H9 (cell line): Measurements from ENCODE around the gene ABCA1. TPM values are rescaled to one million over a fixed set of nuclear protein-coding genes. Genes with fewer than 3 reads are reported as not detected.

Source experiments
- DNase-seq: peaks from one replicate; pipeline ENCODE4 v3.0.0-alpha.2; 2017
- H2AFZ ChIP-seq: one replicate; pipeline ENCODE4 v1.6.1; 2013; ENCODE audit warnings: mild to moderate bottlenecking, low read length, control low read depth, moderate library complexity
- H2AK5ac ChIP-seq: 2 replicates; pipeline ENCODE4 v1.6.1; 2013; ENCODE audit warnings: low read length, control low read depth, mixed read lengths; ENCODE audit not compliant: insufficient read length
- H2BK120ac ChIP-seq: one replicate; pipeline ENCODE4 v1.6.1; 2013; ENCODE audit warnings: low read depth, mild to moderate bottlenecking, low read length, control low read depth, inconsistent platforms; ENCODE audit not compliant: poor library complexity, severe bottlenecking
- H2BK12ac ChIP-seq: 2 replicates; pipeline ENCODE4 v1.6.1; 2013; ENCODE audit warnings: low read length, control low read depth, mixed read lengths, low read depth; ENCODE audit not compliant: insufficient read length
- H2BK15ac ChIP-seq: 2 replicates; pipeline ENCODE4 v1.6.1; 2013; ENCODE audit warnings: low read depth, low read length, control low read depth
- H2BK20ac ChIP-seq: one replicate; pipeline ENCODE4 v1.6.1; 2013; ENCODE audit warnings: low read depth, mild to moderate bottlenecking, low read length, control low read depth, inconsistent platforms; ENCODE audit not compliant: poor library complexity, severe bottlenecking
- H2BK5ac ChIP-seq: 2 replicates; pipeline ENCODE4 v1.6.1; 2013; ENCODE audit warnings: low read length, control low read depth, mixed read lengths; ENCODE audit not compliant: insufficient read length
- H3K14ac ChIP-seq: 2 replicates; pipeline ENCODE4 v1.6.1; 2013; ENCODE audit warnings: low read length, control low read depth; ENCODE audit not compliant: insufficient read depth
- H3K18ac ChIP-seq: 2 replicates; pipeline ENCODE4 v1.6.1; 2013; ENCODE audit warnings: low read depth, mild to moderate bottlenecking, mixed read lengths, low read length, control low read depth; ENCODE audit not compliant: insufficient read length
- H3K23ac ChIP-seq: 2 replicates; pipeline ENCODE4 v1.6.1; 2013; ENCODE audit warnings: low read length, control low read depth, mixed read lengths, low read depth; ENCODE audit not compliant: insufficient read length
- H3K23me2 ChIP-seq: 2 replicates; pipeline ENCODE4 v1.6.1; 2013; ENCODE audit warnings: low read depth, mild to moderate bottlenecking, mixed read lengths, low read length, control low read depth; ENCODE audit not compliant: insufficient read length, poor library complexity, severe bottlenecking
- H3K27ac ChIP-seq: 2 replicates; pipeline ENCODE4 v1.5.1; 2013; ENCODE audit warnings: low read length, control low read depth, mixed read lengths, low read depth; ENCODE audit not compliant: insufficient read length
- H3K27me3 ChIP-seq: 2 replicates; pipeline ENCODE4 v1.6.1; 2013; ENCODE audit warnings: low read length, control low read depth, inconsistent platforms; ENCODE audit not compliant: insufficient read depth
- H3K4ac ChIP-seq: 2 replicates; pipeline ENCODE4 v1.6.1; 2013; ENCODE audit warnings: low read depth, mild to moderate bottlenecking, control low read depth, inconsistent platforms, low read length, moderate library complexity
- H3K4me1 ChIP-seq: 2 replicates; pipeline ENCODE4 v1.6.1; 2013; ENCODE audit warnings: low read length, control low read depth, inconsistent platforms; ENCODE audit not compliant: insufficient read depth
- H3K4me2 ChIP-seq: 2 replicates; pipeline ENCODE4 v1.6.1; 2013; ENCODE audit warnings: low read length, control low read depth, mixed read lengths; ENCODE audit not compliant: insufficient read length, insufficient read depth
- H3K56ac ChIP-seq: 2 replicates; pipeline ENCODE4 v1.6.1; 2013; ENCODE audit warnings: low read depth, mild to moderate bottlenecking, mixed read lengths, low read length, control low read depth; ENCODE audit not compliant: insufficient read length
- H3K79me1 ChIP-seq: 2 replicates; pipeline ENCODE4 v1.6.1; 2013; ENCODE audit warnings: low read depth, mild to moderate bottlenecking, moderate library complexity, low read length, control low read depth, inconsistent platforms; ENCODE audit not compliant: insufficient read depth, poor library complexity, severe bottlenecking
- H3K79me2 ChIP-seq: 2 replicates; pipeline ENCODE4 v1.6.1; 2013; ENCODE audit warnings: low read length, control low read depth, inconsistent platforms; ENCODE audit not compliant: insufficient read depth
- H3K9ac ChIP-seq: 2 replicates; pipeline ENCODE4 v1.6.1; 2013; ENCODE audit warnings: low read length, control low read depth, mixed read lengths; ENCODE audit not compliant: insufficient read length; ENCODE audit errors: extremely low read depth
- H3K9me3 ChIP-seq: one replicate; pipeline ENCODE4 v1.6.1; 2013; ENCODE audit warnings: low read depth, low read length, inconsistent platforms; ENCODE audit not compliant: control insufficient read depth
- H3T11ph ChIP-seq: one replicate; pipeline ENCODE4 v1.6.1; 2013; ENCODE audit warnings: mild to moderate bottlenecking, low read length, control low read depth, inconsistent platforms
- H4K20me1 ChIP-seq: one replicate; pipeline ENCODE4 v1.6.1; 2013; ENCODE audit not compliant: control insufficient read depth, insufficient read length, insufficient read depth
- H4K5ac ChIP-seq: 2 replicates; pipeline ENCODE4 v1.6.1; 2013; ENCODE audit warnings: low read depth, mild to moderate bottlenecking, mixed read lengths, low read length, control low read depth; ENCODE audit not compliant: insufficient read length
- H4K8ac ChIP-seq: replicated peaks from 2 replicates; pipeline ENCODE4 v1.6.1; 2013; ENCODE audit warnings: low read length, control low read depth, mixed read lengths, low read depth; ENCODE audit not compliant: insufficient read length
- H4K91ac ChIP-seq: 2 replicates; pipeline ENCODE4 v1.6.1; 2013; ENCODE audit warnings: low read depth, mild to moderate bottlenecking, moderate library complexity, mixed read lengths, low read length, control low read depth; ENCODE audit not compliant: insufficient read length
- H3K27ac Mint-ChIP-seq, 3 experiments: 2 replicates in 2 of 3; 3 replicates in 1 of 3; pipeline ENCODE4 v1.8.0; 2020 to 2021; ENCODE audit warnings: mixed read lengths in 3 of 3, mild to moderate bottlenecking in 1 of 3, moderate library complexity in 1 of 3
- H3K27me3 Mint-ChIP-seq: 2 replicates; pipeline ENCODE4 v1.8.0; 2021; ENCODE audit warnings: low read depth, mild to moderate bottlenecking, moderate library complexity, mixed read lengths
- H3K36me3 Mint-ChIP-seq, 3 experiments: 2 replicates in 2 of 3; 3 replicates in 1 of 3; pipeline ENCODE4 v1.8.0; 2020 to 2021; ENCODE audit warnings: low read depth in 3 of 3, mixed read lengths in 3 of 3; ENCODE audit not compliant: insufficient read depth in 1 of 3
- H3K4me1 Mint-ChIP-seq, 2 experiments: 2 replicates each; pipeline ENCODE4 v1.8.0; 2020; ENCODE audit warnings: mixed read lengths in 2 of 2
- H3K4me3 Mint-ChIP-seq, 2 experiments: 2 replicates in 1 of 2; 3 replicates in 1 of 2; pipeline ENCODE4 v1.8.0; 2020 to 2021; ENCODE audit warnings: mild to moderate bottlenecking in 2 of 2, mixed read lengths in 2 of 2, moderate library complexity in 1 of 2
- H3K9me3 Mint-ChIP-seq, 2 experiments: 2 replicates in 1 of 2; 3 replicates in 1 of 2; pipeline ENCODE4 v1.8.0; 2020; ENCODE audit warnings: mild to moderate bottlenecking in 2 of 2, mixed read lengths in 2 of 2, moderate library complexity in 1 of 2
- WGBS: extraction: QIAGEN DNeasy Blood & Tissue Kit; methylation state at CpG from one replicate; pipeline ENCODE4 v1.1.7; 2013; ENCODE audit warnings: missing lambda C conversion rate, low lambda C conversion rate, mixed read lengths; ENCODE audit not compliant: insufficient read length; ENCODE audit errors: extremely low coverage; 5-methylcytosine and 5-hydroxymethylcytosine counted together
- total RNA-seq: library from RNA; stranded (reverse); gene quantifications from 2 replicates; pipeline ENCODE4 v1.2.1, GENCODE V29; 2021
- TF ChIP-seq, protein P1 (sequence below): fragments of 200-600 bp; sonication (generic); conservative IDR thresholded peaks from 3 replicates; pipeline ENCODE4 v1.8.0; 2021; ENCODE audit warnings: antibody characterized with exemption, mild to moderate bottlenecking

Gene ABCA1
- total RNA-seq, 1 experiment from 2014 or later = 16.6 TPM

DNA sequence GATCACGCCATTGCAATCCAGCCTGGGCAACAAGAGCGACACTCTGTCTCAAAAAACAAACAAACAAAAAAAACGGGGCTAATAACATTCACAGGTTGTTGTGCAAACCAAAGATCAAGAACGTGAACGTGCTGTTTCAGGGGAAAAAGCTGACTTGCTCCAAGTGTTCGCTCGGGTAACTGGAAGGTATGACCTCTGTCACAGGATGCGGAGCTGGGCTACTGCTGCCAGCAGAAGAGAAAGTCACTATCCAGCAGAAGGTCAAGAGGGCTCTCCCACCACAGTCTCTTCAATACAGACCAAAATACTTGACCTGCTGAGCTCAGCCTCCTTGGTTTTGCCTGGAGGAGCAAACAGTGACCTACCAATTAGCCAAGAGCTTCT is 59.7 kb downstream of the ABCA1 start:
- Histone ChIP-seq H3K4me1 (peaks cover 9% of the 10 kb centered on the region; the same call in 1 of the 2 replicates), H3K18ac (no peak overlapping the region), H3K4me2 (no peak overlapping the region), H2BK15ac (no peak overlapping the region), H4K5ac (no peak overlapping the region), H3K23ac (no peak overlapping the region), H3K79me2 (no peaks in the 10 kb centered on the region), H3K14ac (no peak overlapping the region), H3K9ac (no peak overlapping the region), H4K8ac (no peak overlapping the region), H4K91ac (no peak overlapping the region), H4K20me1 (peaks cover 2% of the 10 kb centered on the region), H3K56ac (no peak overlapping the region), H3K9me3 (no peaks in the 10 kb centered on the region), H2BK20ac (no peak overlapping the region), H2BK5ac (no peak overlapping the region), H3K27me3 (no peaks in the 10 kb centered on the region), H3K4ac (no peak overlapping the region), H3K23me2 (no peaks in the 10 kb centered on the region), H2AK5ac (no peak overlapping the region), H2AFZ (no peak overlapping the region), H3T11ph (no peak overlapping the region), H3K79me1 (no peaks in the 10 kb centered on the region), H2BK120ac (no peak overlapping the region), H2BK12ac (no peak overlapping the region), H3K27ac (no peak overlapping the region)
- DNase-seq = no peak
- Mint-ChIP-seq H3K9me3 (no peaks in the 10 kb centered on the region; a peak in 2 of 5 replicates), H3K27me3 (peaks cover 4% of the 10 kb centered on the region), H3K4me1 (peaks cover 50 to 52% of the 10 kb centered on the region in 2 experiments), H3K27ac (peak overlapping the region in 2 of 3 experiments; percentile 70 to 94; a peak in 3 of 7 replicates), H3K36me3 (peaks cover 0 to 9% (median 6%) of the 10 kb centered on the region in 3 experiments; a peak in 4 of 7 replicates), H3K4me3 (peak overlapping the region in 1 of 2 experiments; percentile 25; a peak in 3 of 5 replicates)
- TF ChIP-seq, protein P1, sequence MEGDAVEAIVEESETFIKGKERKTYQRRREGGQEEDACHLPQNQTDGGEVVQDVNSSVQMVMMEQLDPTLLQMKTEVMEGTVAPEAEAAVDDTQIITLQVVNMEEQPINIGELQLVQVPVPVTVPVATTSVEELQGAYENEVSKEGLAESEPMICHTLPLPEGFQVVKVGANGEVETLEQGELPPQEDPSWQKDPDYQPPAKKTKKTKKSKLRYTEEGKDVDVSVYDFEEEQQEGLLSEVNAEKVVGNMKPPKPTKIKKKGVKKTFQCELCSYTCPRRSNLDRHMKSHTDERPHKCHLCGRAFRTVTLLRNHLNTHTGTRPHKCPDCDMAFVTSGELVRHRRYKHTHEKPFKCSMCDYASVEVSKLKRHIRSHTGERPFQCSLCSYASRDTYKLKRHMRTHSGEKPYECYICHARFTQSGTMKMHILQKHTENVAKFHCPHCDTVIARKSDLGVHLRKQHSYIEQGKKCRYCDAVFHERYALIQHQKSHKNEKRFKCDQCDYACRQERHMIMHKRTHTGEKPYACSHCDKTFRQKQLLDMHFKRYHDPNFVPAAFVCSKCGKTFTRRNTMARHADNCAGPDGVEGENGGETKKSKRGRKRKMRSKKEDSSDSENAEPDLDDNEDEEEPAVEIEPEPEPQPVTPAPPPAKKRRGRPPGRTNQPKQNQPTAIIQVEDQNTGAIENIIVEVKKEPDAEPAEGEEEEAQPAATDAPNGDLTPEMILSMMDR = no peak
- no CpG with 5 or more reads among the region's 8 CpGs for WGBS
